NCI-H1436 (cell line): ENCODE results near the gene DNAI7.

Experiments used
- DNase-seq: peaks from one replicate; lab custom pipeline; 2025; lab: John Stamatoyannopoulos, UW

DNAI7 gene

GRCh38 chr12:25100194-25101091 lies 94.5 kb downstream of the DNAI7 start:
- no peak for DNase-seq

GRCh38 chr12:25099010-25099409 lies 96.0 kb downstream of the DNAI7 start:
- no peak for DNase-seq

- DNase-seq = no peak
Observed at GRCh38 chr12:25089738-25090137, 105.2 kb downstream of the DNAI7 start.

GRCh38 chr12:25087596-25087995 lies 107.4 kb downstream of the DNAI7 start:
- no peak for DNase-seq

GRCh38 chr12:25084816-25085215 lies 110.1 kb downstream of the DNAI7 start:
- DNase-seq = no peak

GRCh38 chr12:25083211-25083610 lies 111.7 kb downstream of the DNAI7 start:
- no peak for DNase-seq

- no peak for DNase-seq
Observed at GRCh38 chr12:25082628-25083027, 112.3 kb downstream of the DNAI7 start.

GRCh38 chr12:25079393-25079792 lies 115.6 kb downstream of the DNAI7 start:
- no peak for DNase-seq

- no peak for DNase-seq
Observed at GRCh38 chr12:25074954-25075353, 120.0 kb downstream of the DNAI7 start.

- DNase-seq = no peak
Observed at GRCh38 chr12:25074113-25074512, 120.8 kb downstream of the DNAI7 start.

- DNase-seq = no peak
Observed at GRCh38 chr12:25072906-25073650, 121.9 kb downstream of the DNAI7 start.

GRCh38 chr12:25071366-25071765 lies 123.6 kb downstream of the DNAI7 start:
- no peak for DNase-seq

GRCh38 chr12:25069224-25069623 lies 125.7 kb downstream of the DNAI7 start:
- DNase-seq = no peak

- no peak for DNase-seq
Observed at GRCh38 chr12:25065035-25065434, 129.9 kb downstream of the DNAI7 start.

GRCh38 chr12:25063873-25064628 lies 130.9 kb downstream of the DNAI7 start:
- no peak for DNase-seq

GRCh38 chr12:25058658-25059058 lies 136.3 kb downstream of the DNAI7 start:
- DNase-seq = no peak
